ENCODE measurements around the gene KHDC4. TPM values are rescaled to one million over a fixed set of nuclear protein-coding genes. Genes with fewer than 3 reads are reported as not detected.
A peak's percentile ranks its signal among the peaks of the same experiment; 100 is the strongest.

The KHDC4 gene
- total RNA-seq (2021), result 57.6 and 57.7 TPM in 2 replicates
- long read RNA-seq, full-length matches to known transcripts, result 18 of 60 reads
- long read RNA-seq, partial matches to known transcripts, result 10 of 60 reads
- long read RNA-seq, other reads (novel, unspliced or antisense), result 32 of 60 reads

DNA sequence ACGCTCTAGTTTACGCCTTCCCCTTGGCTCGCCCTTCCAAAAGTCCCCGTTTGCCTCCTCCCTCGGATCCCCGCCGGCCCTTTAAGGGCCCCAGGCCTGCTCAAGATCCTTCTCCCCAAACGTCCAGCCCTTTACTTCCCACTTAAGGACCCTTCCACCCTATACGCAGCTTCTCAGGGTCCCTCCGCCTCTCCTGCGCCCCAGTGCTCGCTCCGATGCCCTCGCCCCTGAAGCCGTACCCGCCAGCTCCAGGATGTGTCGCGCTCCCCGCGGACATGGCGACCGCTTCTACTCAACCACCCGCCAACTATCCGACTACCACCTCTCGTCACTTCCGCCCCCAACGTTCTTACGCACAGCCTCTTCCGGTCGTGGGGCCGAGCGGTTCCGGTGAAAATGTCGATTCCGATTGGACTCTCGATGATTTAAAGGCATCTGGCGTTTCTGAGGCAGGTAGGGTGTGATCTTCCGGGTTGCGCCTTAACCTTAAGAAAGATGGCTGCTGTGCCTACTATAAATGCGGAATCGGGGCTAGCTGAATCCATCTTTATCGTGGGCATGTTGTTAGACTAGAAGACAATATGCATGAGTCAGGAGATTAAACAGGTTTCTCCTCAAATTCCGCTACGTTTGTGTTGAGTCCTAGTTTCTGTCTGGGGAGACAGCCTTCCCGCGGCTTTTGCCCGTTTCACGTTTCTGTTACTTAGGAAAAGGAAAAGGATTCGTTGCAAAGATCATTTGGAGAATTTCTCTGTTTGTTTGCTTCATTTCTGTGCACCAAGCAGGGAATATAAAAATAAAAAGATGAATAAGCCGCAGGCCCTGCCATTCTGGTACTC lies at the start of gene KHDC4:
TSS of gene KHDC4 (minus strand) at position 317 of the 839 bp plus-strand sequence. CDS start at position 277, 40 bp downstream.
- peak within 1 kb of the TSS; percentile 67 for H4K5ac ChIP-seq (ENCODE audit: insufficient read length, low read depth, low read length)
- H2BK15ac ChIP-seq (ENCODE audit: low read depth, low read length), result no peak within 1 kb of the TSS
- H3T11ph ChIP-seq (ENCODE audit: low read length), result peak within 1 kb of the TSS; percentile 64
- peak within 1 kb of the TSS; percentile 95 for H3K18ac ChIP-seq (ENCODE audit: insufficient read length, low read depth, low read length)
- TF ChIP-seq, protein P1, sequence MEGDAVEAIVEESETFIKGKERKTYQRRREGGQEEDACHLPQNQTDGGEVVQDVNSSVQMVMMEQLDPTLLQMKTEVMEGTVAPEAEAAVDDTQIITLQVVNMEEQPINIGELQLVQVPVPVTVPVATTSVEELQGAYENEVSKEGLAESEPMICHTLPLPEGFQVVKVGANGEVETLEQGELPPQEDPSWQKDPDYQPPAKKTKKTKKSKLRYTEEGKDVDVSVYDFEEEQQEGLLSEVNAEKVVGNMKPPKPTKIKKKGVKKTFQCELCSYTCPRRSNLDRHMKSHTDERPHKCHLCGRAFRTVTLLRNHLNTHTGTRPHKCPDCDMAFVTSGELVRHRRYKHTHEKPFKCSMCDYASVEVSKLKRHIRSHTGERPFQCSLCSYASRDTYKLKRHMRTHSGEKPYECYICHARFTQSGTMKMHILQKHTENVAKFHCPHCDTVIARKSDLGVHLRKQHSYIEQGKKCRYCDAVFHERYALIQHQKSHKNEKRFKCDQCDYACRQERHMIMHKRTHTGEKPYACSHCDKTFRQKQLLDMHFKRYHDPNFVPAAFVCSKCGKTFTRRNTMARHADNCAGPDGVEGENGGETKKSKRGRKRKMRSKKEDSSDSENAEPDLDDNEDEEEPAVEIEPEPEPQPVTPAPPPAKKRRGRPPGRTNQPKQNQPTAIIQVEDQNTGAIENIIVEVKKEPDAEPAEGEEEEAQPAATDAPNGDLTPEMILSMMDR (conservative IDR thresholded peaks at IDR 0.05), result no peak
- peaks cover 18 to 27% (median 24%) of the 10 kb centered on the region in 3 experiments for H3K36me3 Mint-ChIP-seq (ENCODE audit: insufficient read depth in 1 of 3, low read depth in 3 of 3)
- no peaks in the 10 kb centered on the region; the same call in 1 of the 2 replicates for H3K4me1 ChIP-seq (ENCODE audit: insufficient read depth, low read length)
- no peak within 1 kb of the TSS for H3K23ac ChIP-seq (ENCODE audit: insufficient read length, low read depth, low read length)
- no peak within 1 kb of the TSS for H3K4me3 Mint-ChIP-seq
- peaks cover 19 to 21% of the 10 kb centered on the region in 2 experiments for H3K4me1 Mint-ChIP-seq
- H2BK120ac ChIP-seq (ENCODE audit: low read depth, low read length, poor library complexity, severe bottlenecking), result no peak within 1 kb of the TSS
- no peak within 1 kb of the TSS; a peak in 1 of 7 replicates for H3K27ac Mint-ChIP-seq
- peak within 1 kb of the TSS; percentile 93 for H3K4me2 ChIP-seq (ENCODE audit: insufficient read depth, insufficient read length, low read length)
- H3K9ac ChIP-seq (ENCODE audit: extremely low read depth, insufficient read length, low read length), result peak within 1 kb of the TSS; percentile 97
- no peak within 1 kb of the TSS for H4K91ac ChIP-seq (ENCODE audit: insufficient read length, low read depth, low read length)
- peak within 1 kb of the TSS; percentile 31 for H3K56ac ChIP-seq (ENCODE audit: insufficient read length, low read depth, low read length)
- H3K79me2 ChIP-seq (ENCODE audit: insufficient read depth, low read length), result peaks cover 19% of the 10 kb centered on the region; the same call in 1 of the 2 replicates
- H2AK5ac ChIP-seq (ENCODE audit: insufficient read length, low read length), result no peak within 1 kb of the TSS
- no peaks in the 10 kb centered on the region for H3K27me3 Mint-ChIP-seq (ENCODE audit: low read depth)
- H2BK12ac ChIP-seq (ENCODE audit: insufficient read length, low read depth, low read length), result peak within 1 kb of the TSS; percentile 59
- DNase-seq, result peak; percentile 97
- peak within 1 kb of the TSS; percentile 60 for H2BK20ac ChIP-seq (ENCODE audit: low read depth, low read length, poor library complexity, severe bottlenecking)
- no CpG with 5 or more reads among the region's 50 CpGs for WGBS (ENCODE audit: extremely low coverage, insufficient read length, low lambda C conversion rate)
- H3K27me3 ChIP-seq (ENCODE audit: insufficient read depth, low read length), result no peaks in the 10 kb centered on the region
- H3K9me3 Mint-ChIP-seq, result no peaks in the 10 kb centered on the region
- H3K23me2 ChIP-seq (ENCODE audit: insufficient read length, low read depth, low read length, poor library complexity, severe bottlenecking), result peaks cover 6% of the 10 kb centered on the region
- H4K20me1 ChIP-seq (ENCODE audit: control insufficient read depth, insufficient read depth, insufficient read length), result no peaks in the 10 kb centered on the region
- H3K9me3 ChIP-seq (ENCODE audit: control insufficient read depth, low read depth, low read length), result no peaks in the 10 kb centered on the region
- no peak within 1 kb of the TSS for H2AFZ ChIP-seq (ENCODE audit: low read length)
- H4K8ac ChIP-seq (replicated peaks; ENCODE audit: insufficient read length, low read depth, low read length), result no peak within 1 kb of the TSS
- peak within 1 kb of the TSS; percentile 88 for H2BK5ac ChIP-seq (ENCODE audit: insufficient read length, low read length)
- peak within 1 kb of the TSS; percentile 86 for H3K27ac ChIP-seq (ENCODE audit: insufficient read length, low read depth, low read length)
- H3K79me1 ChIP-seq (ENCODE audit: insufficient read depth, low read depth, low read length, poor library complexity, severe bottlenecking), result peaks cover 9% of the 10 kb centered on the region
- H3K14ac ChIP-seq (ENCODE audit: insufficient read depth, low read length), result peak within 1 kb of the TSS; percentile 93
- peak within 1 kb of the TSS; percentile 38; the same call in 1 of the 2 replicates for H3K4ac ChIP-seq (ENCODE audit: low read depth, low read length)

Data from H9 (cell line).